NCI-H2107 treated with DMSO at 0.1 percent for 48 hours (cell line): ENCODE data around the gene ATG9B.

ENCODE experiments used
- DNase-seq: peaks from one replicate; lab custom pipeline; 2025; ENCODE audit not compliant: unreplicated experiment; lab: John Stamatoyannopoulos, UW

Gene ATG9B

DNA sequence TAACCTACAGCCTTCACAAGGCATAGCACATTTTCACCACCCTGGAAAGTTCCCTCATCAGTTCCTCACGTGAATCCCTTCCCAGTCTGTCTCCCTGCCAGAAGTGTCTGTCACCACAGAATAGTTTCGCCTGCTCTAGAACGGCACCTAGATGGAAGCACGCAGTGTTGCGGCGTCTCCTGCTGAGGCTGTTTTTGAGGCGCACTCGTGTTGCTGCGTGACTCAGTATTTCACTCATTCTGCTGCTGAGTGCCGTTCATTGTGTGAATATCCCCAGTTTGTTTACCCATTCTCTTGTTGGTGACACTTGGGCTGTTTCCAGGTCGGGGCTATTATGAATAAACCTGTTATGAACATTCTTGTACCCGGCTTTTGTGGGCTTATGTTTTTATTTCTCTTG, 20.7 kb downstream of the ATG9B start:
- DNase-seq, result peak; percentile 58

GRCh38 chr7:151001546-151001945, 22.7 kb downstream of the ATG9B start:
- no peak for DNase-seq

DNA sequence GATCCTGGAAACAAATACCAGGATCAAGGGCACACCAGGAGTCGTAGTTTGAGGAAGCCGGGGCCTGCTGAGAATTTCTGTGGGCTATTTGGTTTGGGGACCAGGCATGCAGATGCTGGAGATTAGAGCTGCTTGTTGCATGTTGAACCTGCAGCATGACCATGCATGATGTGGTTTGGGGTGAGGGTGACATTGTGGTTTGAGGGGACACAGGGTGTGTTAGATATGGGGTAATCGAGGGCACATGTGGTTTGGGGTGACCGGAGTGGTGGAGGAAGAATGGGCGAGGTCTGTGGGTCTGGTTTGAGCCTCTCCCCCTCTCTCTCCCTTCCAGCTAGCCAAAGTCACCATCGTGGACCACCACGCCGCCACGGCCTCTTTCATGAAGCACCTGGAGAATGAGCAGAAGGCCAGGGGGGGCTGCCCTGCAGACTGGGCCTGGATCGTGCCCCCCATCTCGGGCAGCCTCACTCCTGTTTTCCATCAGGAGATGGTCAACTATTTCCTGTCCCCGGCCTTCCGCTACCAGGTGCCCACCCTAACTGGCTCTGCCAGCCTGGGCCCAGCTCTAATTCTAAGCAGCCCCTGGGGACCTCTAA, 23.3 kb downstream of the ATG9B start:
- no peak for DNase-seq

DNA sequence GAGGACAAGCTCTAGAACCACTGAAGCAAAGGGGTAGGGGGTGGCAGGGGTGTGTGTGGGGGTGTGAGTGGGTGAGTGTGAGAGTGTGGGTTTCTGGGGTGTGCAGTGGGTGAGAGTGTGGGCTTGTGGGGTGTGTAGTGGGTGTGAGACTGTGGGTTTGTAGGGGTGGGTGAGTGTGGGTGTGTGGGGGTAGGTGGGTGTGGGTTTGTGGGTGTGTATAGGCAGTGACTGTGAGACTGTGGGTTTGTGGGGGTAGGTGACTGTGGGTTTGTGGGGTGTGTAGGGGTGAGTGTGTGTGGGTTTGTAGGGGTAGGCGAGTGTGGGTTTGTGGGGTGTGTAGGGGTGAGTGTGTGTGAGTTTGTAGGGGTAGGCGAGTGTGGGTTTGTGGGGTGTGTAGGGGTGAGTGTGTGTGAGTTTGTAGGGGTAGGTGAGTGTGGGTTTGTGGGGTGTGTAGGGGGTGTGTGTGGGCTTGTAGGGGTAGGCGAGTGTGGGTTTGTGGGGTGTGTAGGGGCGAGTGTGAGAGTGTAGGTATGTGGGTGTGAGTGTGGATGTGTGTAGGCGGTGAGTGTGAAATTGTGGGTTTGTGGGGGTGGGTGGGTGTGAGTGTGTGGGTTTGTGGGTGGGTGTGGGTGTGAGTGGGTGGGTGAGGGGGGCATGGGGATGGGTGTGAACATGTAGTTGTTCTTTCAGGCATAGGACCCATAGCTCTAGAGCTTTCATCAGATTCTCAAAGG, 24.6 kb downstream of the ATG9B start:
- no peak for DNase-seq

- no peak for DNase-seq
Observed at GRCh38 chr7:150999001-150999400, 25.3 kb downstream of the ATG9B start.

GRCh38 chr7:150998341-150998740, 26.0 kb downstream of the ATG9B start:
- DNase-seq, result no peak

DNA sequence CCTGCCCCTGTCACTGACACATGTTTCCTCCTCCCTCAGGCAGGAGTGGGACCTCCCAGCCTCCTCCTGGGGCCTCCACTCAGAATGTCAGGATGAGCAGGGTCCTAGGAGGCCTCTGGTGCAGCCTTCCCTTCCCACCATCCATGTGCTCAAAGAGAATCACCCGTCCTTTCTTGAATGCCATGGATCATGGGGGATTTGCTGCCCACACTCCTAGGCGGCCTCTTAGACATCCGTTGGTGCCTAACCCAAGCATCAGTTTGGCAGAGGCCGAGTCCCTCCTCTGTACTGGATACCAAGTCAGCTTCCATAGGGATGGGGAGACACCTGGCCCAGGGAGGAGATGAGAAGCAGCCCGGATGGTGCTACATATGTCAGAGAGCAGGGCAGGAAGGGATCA, 26.5 kb downstream of the ATG9B start:
- no peak for DNase-seq

- DNase-seq, result no peak
Observed at GRCh38 chr7:150997075-150997511, 27.2 kb downstream of the ATG9B start.

DNA sequence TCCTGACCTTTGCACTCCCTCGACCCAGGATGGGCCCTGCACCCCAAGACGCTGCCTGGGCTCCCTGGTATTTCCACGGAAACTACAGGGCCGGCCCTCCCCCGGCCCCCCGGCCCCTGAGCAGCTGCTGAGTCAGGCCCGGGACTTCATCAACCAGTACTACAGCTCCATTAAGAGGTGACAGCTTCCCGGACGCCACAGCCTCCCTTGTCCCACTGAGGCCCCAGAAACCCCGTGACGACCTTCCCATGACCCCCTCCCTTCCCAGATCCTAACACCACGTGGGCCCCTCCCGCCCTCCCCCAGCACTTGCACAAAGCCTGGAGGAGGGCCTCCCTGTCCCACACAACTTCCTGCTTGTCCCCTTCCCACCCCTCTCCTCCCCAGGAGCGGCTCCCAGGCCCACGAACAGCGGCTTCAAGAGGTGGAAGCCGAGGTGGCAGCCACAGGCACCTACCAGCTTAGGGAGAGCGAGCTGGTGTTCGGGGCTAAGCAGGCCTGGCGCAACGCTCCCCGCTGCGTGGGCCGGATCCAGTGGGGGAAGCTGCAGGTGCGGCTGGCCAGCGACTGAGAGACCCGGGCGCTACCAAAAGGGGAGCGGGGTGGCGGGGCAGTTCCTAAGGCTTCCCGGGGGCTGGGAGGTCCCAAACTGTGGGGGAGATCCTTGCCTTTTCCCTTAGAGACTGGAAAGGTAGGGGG, 27.8 kb downstream of the ATG9B start:
- DNase-seq, result no peak

- no peak for DNase-seq
Observed at GRCh38 chr7:150994838-150995510, 29.3 kb downstream of the ATG9B start.

- DNase-seq, result no peak
Observed at GRCh38 chr7:150994141-150994837, 30.0 kb downstream of the ATG9B start.

GRCh38 chr7:150993511-150993910, 30.8 kb downstream of the ATG9B start:
- no peak for DNase-seq

DNA sequence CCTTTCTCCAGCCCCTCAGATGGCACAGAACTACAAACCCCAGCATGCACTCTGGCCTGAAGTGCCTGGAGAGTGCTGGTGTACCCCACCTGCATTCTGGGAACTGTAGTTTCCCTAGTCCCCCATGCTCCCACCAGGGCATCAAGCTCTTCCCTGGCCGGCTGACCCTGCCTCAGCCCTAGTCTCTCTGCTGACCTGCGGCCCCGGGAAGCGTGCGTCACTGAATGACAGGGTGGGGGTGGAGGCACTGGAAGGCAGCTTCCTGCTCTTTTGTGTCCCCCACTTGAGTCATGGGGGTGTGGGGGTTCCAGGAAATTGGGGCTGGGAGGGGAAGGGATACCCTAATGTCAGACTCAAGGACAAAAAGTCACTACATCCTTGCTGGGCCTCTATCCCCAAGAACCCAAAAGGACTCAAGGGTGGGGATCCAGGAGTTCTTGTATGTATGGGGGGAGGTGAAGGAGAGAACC, 31.4 kb downstream of the ATG9B start:
- no peak for DNase-seq

GRCh38 chr7:150992051-150992640, 32.1 kb downstream of the ATG9B start:
- no peak for DNase-seq

- no peak for DNase-seq
Observed at GRCh38 chr7:150990416-150991186, 33.7 kb downstream of the ATG9B start, which contains the start of gene NOS3. Gene NOS3 (plus strand): TSS chr7:150991017. CDS start chr7:150993804, 2,787 bp downstream.

- no peak for DNase-seq
Observed at GRCh38 chr7:150989456-150989855, 34.8 kb downstream of the ATG9B start.

- peak; percentile 51 for DNase-seq
Observed at GRCh38 chr7:150988230-150989226, 35.8 kb downstream of the ATG9B start.

- no peak for DNase-seq
Observed at GRCh38 chr7:150986556-150986955, 37.7 kb downstream of the ATG9B start.
